Fibroblast of the aortic adventitia (primary cell): Measurements from ENCODE around the gene EPC2. TPM values are rescaled to one million over a fixed set of nuclear protein-coding genes. Genes with fewer than 3 reads are reported as not detected.

Experiments
- DNase-seq: peaks from one replicate; pipeline ENCODE4 v3.0.0-alpha.2; 2010; ENCODE audit warnings: low read depth
- H3K4me3 ChIP-seq: 2 replicates; pipeline ENCODE4 v1.5.1; 2011; ENCODE audit warnings: low read depth, mild to moderate bottlenecking, control low read depth, low read length, moderate library complexity
- CTCF ChIP-seq: IDR thresholded peaks from 2 replicates; pipeline ENCODE4 v1.5.1; 2011; ENCODE audit warnings: mild to moderate bottlenecking, low read length, control low read depth, inconsistent platforms; ENCODE audit not compliant: insufficient read depth
- total RNA-seq: library from RNA; depleted of rRNA; stranded (reverse); fragments of >200 nt; gene quantifications from 2 replicates; pipeline ENCODE4 v1.2.3, GENCODE V29; 2012; ENCODE audit warnings: low replicate concordance

EPC2 gene
- total RNA-seq, 1 donor: 31.7 TPM

DNA sequence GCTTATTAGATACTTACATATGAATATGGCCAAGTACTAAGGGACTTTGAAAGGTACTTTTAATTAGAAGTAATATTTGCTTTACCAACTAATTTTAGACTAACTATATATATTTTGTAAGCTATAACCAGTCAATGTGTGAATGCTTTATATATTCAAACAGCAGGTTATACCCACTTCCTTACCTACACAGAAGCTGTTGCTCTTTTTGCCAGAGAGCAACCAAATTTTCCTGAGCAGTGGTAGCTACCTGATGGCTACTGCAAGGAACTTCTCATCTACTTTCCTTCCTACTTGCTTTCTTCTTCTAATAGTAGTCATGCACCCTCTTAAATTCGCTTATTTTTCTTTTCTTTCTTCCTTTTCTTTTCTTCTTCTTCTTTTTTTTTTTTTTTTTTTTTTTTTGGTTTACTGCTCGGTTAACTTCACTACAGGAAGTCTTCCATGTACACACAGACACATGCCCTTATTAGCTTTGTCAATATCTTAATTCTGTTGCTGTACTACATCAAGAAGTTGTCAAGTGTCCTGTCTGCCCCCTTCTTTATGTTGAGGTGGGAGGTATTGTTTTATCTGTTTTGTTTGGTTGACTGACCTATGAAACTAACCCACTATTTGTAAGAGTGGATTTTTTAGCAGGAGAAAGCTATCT is 95.0 kb downstream of the EPC2 start:
- no peak overlapping the region for H3K4me3 ChIP-seq
- no peak for DNase-seq
- TF ChIP-seq CTCF: no peak

- DNase-seq: no peak
- no peak overlapping the region for H3K4me3 ChIP-seq
- TF ChIP-seq CTCF: no peak
These were observed 97.8 kb downstream of the EPC2 start for GRCh38 chr2:148742373-148742772.

GRCh38 chr2:148745151-148745851 is 100.8 kb downstream of the EPC2 start:
- no peak for DNase-seq
- no peak overlapping the region for H3K4me3 ChIP-seq
- no peak for TF ChIP-seq CTCF

- DNase-seq: no peak
- H3K4me3 ChIP-seq: no peak overlapping the region
- no peak for TF ChIP-seq CTCF
These were observed 102.4 kb downstream of the EPC2 start for GRCh38 chr2:148746973-148747372.

DNA sequence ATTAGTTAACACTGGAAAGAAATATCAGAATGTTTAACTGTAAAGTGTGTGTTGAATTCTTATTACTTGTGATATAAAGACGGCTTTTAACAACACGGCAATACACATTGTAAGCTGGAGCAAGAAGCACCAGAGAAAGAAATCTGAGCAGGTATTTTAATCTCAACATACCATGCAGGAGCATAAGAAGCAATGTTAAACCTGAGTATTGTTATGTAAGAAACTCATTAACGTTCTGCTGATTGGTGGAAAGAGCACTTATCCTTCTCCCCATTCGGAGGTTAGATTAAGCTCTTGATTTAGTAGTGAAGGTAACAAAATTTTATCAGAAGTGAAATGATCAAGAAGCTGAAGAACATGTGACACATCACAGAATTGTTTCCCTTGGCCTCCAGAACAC is 107.4 kb downstream of the EPC2 start:
- no peak for TF ChIP-seq CTCF
- H3K4me3 ChIP-seq: no peak overlapping the region
- DNase-seq: no peak

DNA sequence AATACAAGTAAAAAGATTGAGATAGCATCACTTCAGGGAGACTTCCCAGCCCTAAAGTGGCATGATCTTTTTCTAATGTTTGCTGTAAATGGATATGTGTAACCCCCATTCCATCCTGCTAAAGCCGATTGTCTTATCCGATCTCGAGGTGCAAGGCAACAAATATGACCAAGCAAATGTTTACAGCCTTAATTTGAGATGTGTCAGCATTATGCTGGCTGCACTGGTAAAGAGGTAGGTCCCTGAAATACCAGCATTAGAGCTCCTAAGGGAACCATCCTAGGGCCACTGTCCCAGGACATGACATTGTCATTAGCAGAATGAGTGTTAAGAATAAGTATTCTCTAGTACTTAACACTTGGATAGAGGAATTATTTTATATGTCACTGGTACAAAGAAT is 108.4 kb downstream of the EPC2 start:
- H3K4me3 ChIP-seq: no peak overlapping the region
- TF ChIP-seq CTCF: no peak

More for the DNA sequence above, 108.4 kb downstream of the EPC2 start:
- DNase-seq: no peak
